HCT116 (cell line): ENCODE results near the gene TEX22. TPM values are rescaled to one million over a fixed set of nuclear protein-coding genes. Genes with fewer than 3 reads are reported as not detected.

Source experiments
- ATAC-seq: fragments of 200-7000 bp; cut with Tn5 transposase; 2 replicates; pipeline ENCODE4 v1.9.1; 2020; ENCODE audit warnings: mild to moderate bottlenecking, moderate library complexity
- BruUV-seq: library from RNA; stranded (reverse); fragments of 400-500 nt; replicated peaks from 2 replicates; lab custom pipeline; 2021; lab: Mats Ljungman, UMichigan
- CTCF ChIA-PET: fragments of 300-600 bp; sonication (Branson Sonifier 250); formaldehyde crosslinking; loops from one replicate; lab custom pipeline; 2021; ENCODE audit warnings: antibody characterized with exemption; lab: Charles Lee
- POLR2A ChIA-PET: fragments of 300-600, 350-600 bp; sonication (Branson Sonifier 250); formaldehyde crosslinking; loops from one replicate; lab custom pipeline; 2021; ENCODE audit warnings: antibody characterized with exemption; lab: Charles Lee
- RAD21 ChIA-PET, 2 experiments: fragments of 300-600 bp; sonication (Branson Sonifier 250); formaldehyde crosslinking; loops; one replicate each; lab custom pipeline; 2023; ENCODE audit warnings: low total read pairs in 2 of 2; ENCODE audit not compliant: uncharacterized antibody in 2 of 2, unreplicated experiment in 2 of 2, low non-redundant PET in 1 of 2; lab: Charles Lee
- DNase-seq: peaks from one replicate; pipeline ENCODE4 v3.0.0-alpha.2; 2010; ENCODE audit warnings: low read depth, low spot score
- H2AFZ ChIP-seq: fragments of 200-600 bp; shearing (Covaris generic), sonication (generic); 2 replicates; pipeline ENCODE4 v1.6.1; 2017; ENCODE audit warnings: low read depth, mixed run types, mixed read lengths, antibody characterized with exemption, low read length; ENCODE audit not compliant: poor library complexity, severe bottlenecking
- H3K27ac ChIP-seq: 2 replicates; pipeline ENCODE4 v1.5.1; 2012; ENCODE audit warnings: low read depth, low read length
- H3K27me3 ChIP-seq: fragments of 200-600 bp; sonication (generic); 2 replicates; pipeline ENCODE4 v1.6.1; 2016; ENCODE audit warnings: mixed run types, low read length, mixed read lengths; ENCODE audit not compliant: insufficient read depth
- H3K36me3 ChIP-seq, 2 experiments: fragments of 200-500 bp in 1 of 2; fragments of 200-600 bp in 1 of 2; sonication (Bioruptor generic) in 1 of 2; sonication (generic) in 1 of 2; 2 replicates each; pipeline versions ENCODE4 v1.5.1 to v1.6.1; 2014 to 2016; ENCODE audit warnings: low read length in 2 of 2, inconsistent platforms in 1 of 2, mixed read lengths in 1 of 2, mixed run types in 1 of 2; ENCODE audit not compliant: insufficient read depth in 2 of 2, control insufficient read depth in 1 of 2
- H3K4me1 ChIP-seq, 2 experiments: fragments of 200-600 bp in 1 of 2; sonication (generic) in 1 of 2; 2 replicates each; pipeline versions ENCODE4 v1.5.1 to v1.6.1; 2012 to 2017; ENCODE audit warnings: low read length in 2 of 2, inconsistent platforms in 1 of 2, mild to moderate bottlenecking in 1 of 2, mixed read lengths in 1 of 2, mixed run types in 1 of 2, moderate library complexity in 1 of 2; ENCODE audit not compliant: insufficient read depth in 2 of 2, control insufficient read depth in 1 of 2
- H3K4me2 ChIP-seq: fragments of 200-600 bp; sonication (generic); 2 replicates; pipeline ENCODE4 v1.6.1; 2017; ENCODE audit warnings: mixed run types, low read length, mixed read lengths
- H3K4me3 ChIP-seq, 2 experiments: fragments of 200-600 bp in 1 of 2; sonication (generic) in 1 of 2; replicated peaks in 1 of 2; 2 replicates each; pipeline ENCODE4 v1.5.1; 2011 to 2016; ENCODE audit warnings: low read length in 2 of 2, control low read depth in 1 of 2, low read depth in 1 of 2, mild to moderate bottlenecking in 1 of 2, mixed read lengths in 1 of 2, mixed run types in 1 of 2
- H3K79me2 ChIP-seq: fragments of 200-600 bp; sonication (generic); 2 replicates; pipeline ENCODE4 v1.6.1; 2017; ENCODE audit warnings: mild to moderate bottlenecking, mixed run types, low read length, moderate library complexity, mixed read lengths; ENCODE audit not compliant: insufficient read depth
- H3K9ac ChIP-seq: fragments of 200-600 bp; sonication (generic); 2 replicates; pipeline ENCODE4 v1.6.1; 2016; ENCODE audit warnings: low read length, mixed read lengths
- H3K9me2 ChIP-seq: fragments of 200-600 bp; sonication (generic), shearing (Covaris generic); 2 replicates; pipeline ENCODE4 v1.6.1; 2017; ENCODE audit warnings: mixed run types, mild to moderate bottlenecking, moderate library complexity; ENCODE audit not compliant: insufficient read depth
- H3K9me3 ChIP-seq, 2 experiments: fragments of 200-500 bp in 1 of 2; fragments of 200-600 bp in 1 of 2; sonication (Bioruptor generic) in 1 of 2; sonication (generic) in 1 of 2; 2 replicates each; pipeline ENCODE4 v1.6.1; 2014 to 2017; ENCODE audit warnings: low read length in 2 of 2, mixed read lengths in 2 of 2, inconsistent platforms in 1 of 2, low read depth in 1 of 2, mild to moderate bottlenecking in 1 of 2, mixed run types in 1 of 2, moderate library complexity in 1 of 2; ENCODE audit not compliant: control insufficient read depth in 1 of 2, insufficient read depth in 1 of 2
- H4K20me1 ChIP-seq: fragments of 200-600 bp; sonication (generic), shearing (Covaris generic); 2 replicates; pipeline ENCODE4 v1.6.1; 2017; ENCODE audit warnings: mixed run types, mild to moderate bottlenecking, moderate library complexity; ENCODE audit not compliant: insufficient read depth
- CBX3 ChIP-seq: IDR thresholded peaks from 2 replicates; pipeline ENCODE4 v1.6.1; 2012; ENCODE audit warnings: low read depth
- CEBPB ChIP-seq: IDR thresholded peaks from 2 replicates; pipeline ENCODE4 v1.6.1; 2012; ENCODE audit warnings: low read depth
- CTCF ChIP-seq, 3 experiments: fragments of 200-600 bp in 1 of 3; sonication (generic) in 1 of 3; IDR thresholded peaks in 2 of 3; conservative IDR thresholded peaks in 1 of 3; 2 replicates each; pipeline ENCODE4 v1.5.1; 2012 to 2017; ENCODE audit warnings: low read depth in 2 of 3, low read length in 2 of 3, antibody characterized with exemption in 1 of 3, borderline replicate concordance in 1 of 3, control low read depth in 1 of 3, mild to moderate bottlenecking in 1 of 3, mixed read lengths in 1 of 3, mixed run types in 1 of 3, moderate library complexity in 1 of 3; ENCODE audit not compliant: insufficient read depth in 1 of 3
- EZH2 ChIP-seq: fragments of 200-600 bp; sonication (generic); IDR thresholded peaks from 2 replicates; pipeline ENCODE4 v1.6.1; 2017; ENCODE audit warnings: antibody characterized with exemption, mixed run types
- POLR2AphosphoS5 ChIP-seq: IDR thresholded peaks from 2 replicates; pipeline ENCODE4 v1.6.1; 2011; ENCODE audit warnings: mild to moderate bottlenecking, low read depth, low read length, moderate library complexity
- RAD21 ChIP-seq: IDR thresholded peaks from 2 replicates; pipeline ENCODE4 v1.6.1; 2012; ENCODE audit warnings: low read depth, mild to moderate bottlenecking
- REST ChIP-seq: IDR thresholded peaks from 2 replicates; pipeline ENCODE4 v1.6.1; 2012; ENCODE audit warnings: low read depth
- SRF ChIP-seq: IDR thresholded peaks from 2 replicates; pipeline ENCODE4 v1.6.1; 2012; ENCODE audit warnings: low read depth
- ZBTB33 ChIP-seq: IDR thresholded peaks from 2 replicates; pipeline ENCODE4 v1.6.1; 2011; ENCODE audit warnings: mild to moderate bottlenecking, low read length, moderate library complexity; ENCODE audit not compliant: insufficient replicate concordance; ENCODE audit errors: extremely low read depth
- ZFX ChIP-seq: fragments of 450-650 bp; IDR thresholded peaks from 2 replicates; pipeline ENCODE4 v1.6.1; 2017
- ZNF274 ChIP-seq: fragments of 200-500 bp; sonication (Bioruptor generic); IDR thresholded peaks from 2 replicates; pipeline ENCODE4 v1.6.1; 2014; ENCODE audit warnings: mild to moderate bottlenecking, low read depth, low read length, inconsistent platforms
- intact Hi-C: fragments of 100-400 bp; cut with micrococcal nuclease; formaldehyde crosslinking; loops from 2 replicates; pipeline ENCODE4 v1.10.0; 2022
- total RNA-seq: library from RNA; stranded (reverse); gene quantifications from one replicate; pipeline ENCODE4 v1.2.1, GENCODE V29; 2021; ENCODE audit not compliant: unreplicated experiment

Gene TEX22
- total RNA-seq, 1 experiment from 2014 or later = 3.8 TPM

GRCh38 chr14:105439710-105440553 is 41.6 kb downstream of the TEX22 start:
- Histone ChIP-seq H3K36me3 (peaks cover 6 to 12% of the 10 kb centered on the region in 2 experiments; a peak in 2 of 4 replicates), H3K9me3 (no peaks in the 10 kb centered on the region), H3K79me2 (peaks cover 53% of the 10 kb centered on the region), H3K4me3 (no peak overlapping the region), H4K20me1 (peaks cover 6% of the 10 kb centered on the region; the same call in 1 of the 2 replicates), H3K27ac (no peak overlapping the region), H3K27me3 (no peaks in the 10 kb centered on the region), H2AFZ (no peak overlapping the region), H3K9ac (no peak overlapping the region), H3K4me1 (no peaks in the 10 kb centered on the region), H3K9me2 (no peaks in the 10 kb centered on the region), H3K4me2 (no peak overlapping the region)
- ChIA-PET CTCF (no interaction called here), POLR2A (no interaction called here), RAD21 (no interaction called here)
- intact Hi-C loops = no loop called here
- DNase-seq (no peak), ATAC-seq (0 out of 2 replicates have a peak, but pooled peaks have one; percentile 15)
- BruUV-seq = no TSS peak
- TF ChIP-seq ZFX = no peak
- no peak for TF ChIP-seq EZH2
- TF ChIP-seq REST = no peak
- no peak for TF ChIP-seq SRF
- TF ChIP-seq CBX3 = no peak
- TF ChIP-seq CEBPB = no peak
- no peak for TF ChIP-seq POLR2AphosphoS5
- TF ChIP-seq CTCF (IDR thresholded peaks at IDR 0.05 in 2 of 3, conservative IDR thresholded peaks at IDR 0.05 in 1 of 3; ENCODE audit: borderline replicate concordance in 1 of 3, insufficient read depth in 1 of 3, low read depth in 2 of 3, low read length in 2 of 3) = no peak
- TF ChIP-seq ZNF274 = no peak
- no peak for TF ChIP-seq RAD21
- no peak for TF ChIP-seq ZBTB33
